Natural killer cell (primary cell): ENCODE measurements around the gene MSI2. TPM values are rescaled to one million over a fixed set of nuclear protein-coding genes. Genes with fewer than 3 reads are reported as not detected.

ENCODE experiments used
- ATAC-seq, 3 donors: fragments of 150-1000 bp in 2 of 3; fragments of 200-7000 bp in 1 of 3; cut with Tn5 transposase; 1 replicate in 1 of 3; 2 replicates in 2 of 3; pipeline ENCODE4 v1.10.0; 2021; ENCODE audit warnings: mild to moderate bottlenecking in 2 of 3, moderate library complexity in 2 of 3
- DNase-seq, 2 donors: peaks; one replicate each; pipeline versions ENCODE4 v3.0.0 to v3.0.0-alpha.2; 2013 to 2021; ENCODE audit warnings: mixed read lengths in 1 of 2
- H3K27ac ChIP-seq: one replicate; pipeline ENCODE4 v1.5.1; 2013; ENCODE audit warnings: mild to moderate bottlenecking, low read length
- H3K27me3 ChIP-seq: one replicate; pipeline ENCODE4 v1.6.1; 2013; ENCODE audit warnings: low read length; ENCODE audit not compliant: control insufficient read depth, insufficient read depth
- H3K36me3 ChIP-seq: one replicate; pipeline ENCODE4 v1.6.1; 2013; ENCODE audit warnings: low read length; ENCODE audit not compliant: control insufficient read depth, insufficient read depth
- H3K4me1 ChIP-seq: one replicate; pipeline ENCODE4 v1.6.1; 2013; ENCODE audit warnings: low read length; ENCODE audit not compliant: control insufficient read depth, insufficient read depth
- H3K4me3 ChIP-seq: one replicate; pipeline ENCODE4 v1.5.1; 2013; ENCODE audit warnings: low read length
- H3K9me3 ChIP-seq: one replicate; pipeline ENCODE4 v1.6.1; 2013; ENCODE audit warnings: low read length; ENCODE audit not compliant: control insufficient read depth, insufficient read depth
- H3K27ac Mint-ChIP-seq, 2 donors: one replicate each; pipeline ENCODE4 v1.8.0; 2022; ENCODE audit warnings: mild to moderate bottlenecking in 2 of 2, mixed read lengths in 2 of 2, moderate library complexity in 1 of 2
- H3K27me3 Mint-ChIP-seq, 2 donors: one replicate each; pipeline ENCODE4 v1.8.0; 2022; ENCODE audit warnings: low read depth in 2 of 2, mixed read lengths in 2 of 2
- H3K36me3 Mint-ChIP-seq: one replicate; pipeline ENCODE4 v1.8.0; 2022; ENCODE audit warnings: mixed read lengths
- H3K4me1 Mint-ChIP-seq, 2 donors: one replicate each; pipeline ENCODE4 v1.8.0; 2022; ENCODE audit warnings: mixed read lengths in 2 of 2
- H3K4me3 Mint-ChIP-seq: one replicate; pipeline ENCODE4 v1.8.0; 2022; ENCODE audit warnings: mild to moderate bottlenecking, moderate library complexity, mixed read lengths
- H3K9me3 Mint-ChIP-seq, 2 donors: one replicate each; pipeline ENCODE4 v1.8.0; 2022; ENCODE audit warnings: mixed read lengths in 2 of 2
- CTCF ChIP-seq: fragments of 200-600 bp; IDR thresholded peaks from one replicate; pipeline ENCODE4 v1.8.0; 2022; ENCODE audit warnings: antibody characterized with exemption
- WGBS: methylation state at CpG from one replicate; pipeline ENCODE4 v1.1.7; 2013; ENCODE audit warnings: missing lambda C conversion rate; ENCODE audit not compliant: insufficient coverage; 5-methylcytosine and 5-hydroxymethylcytosine counted together
- intact Hi-C: fragments of 100-400 bp; cut with micrococcal nuclease; formaldehyde crosslinking; loops from one replicate; pipeline ENCODE4 v1.14.2; 2022
- total RNA-seq, 4 donors: library from RNA; stranded (reverse); fragments of 120-200 nt in 1 of 4; gene quantifications; one replicate each; pipeline versions ENCODE4 v1.2.3 to v1.2.4, GENCODE V29; 2013 to 2022

MSI2 gene
- total RNA-seq, 3 donors from 2014 or later (not counting 1 experiment from before 2014, with no cell fraction given), result 95.5 to 145 (median 96.8) TPM

DNA sequence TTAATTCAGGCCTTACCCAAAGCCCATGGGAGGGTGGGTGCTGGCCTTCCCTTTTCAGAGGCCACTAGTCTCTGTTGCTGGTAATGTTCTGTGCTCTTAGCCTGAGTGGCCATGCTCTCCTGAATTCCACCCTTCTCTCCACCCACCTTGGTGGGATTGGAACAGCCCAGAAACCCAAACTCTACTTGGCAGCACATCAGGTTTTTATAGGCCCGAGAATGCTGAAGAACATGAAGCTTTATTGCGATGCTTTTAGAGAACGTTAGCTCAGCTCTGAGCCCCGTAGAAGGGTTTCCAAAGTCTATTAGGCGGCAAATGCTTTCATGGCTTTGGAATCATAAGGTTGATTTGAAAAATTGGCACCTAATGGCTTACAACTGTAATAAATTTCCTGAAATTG lies 209.3 kb downstream of the MSI2 start:
- 96% methylated on average over 5 of the region's 5 CpGs for WGBS
- Mint-ChIP-seq H3K36me3 (no peaks in the 10 kb centered on the region), H3K4me1 (peaks cover 16 to 32% of the 10 kb centered on the region in 2 donors), H3K4me3 (no peak overlapping the region), H3K9me3 (no peaks in the 10 kb centered on the region), H3K27ac (no peak overlapping the region), H3K27me3 (peaks cover 23 to 62% of the 10 kb centered on the region in 2 donors)
- H3K36me3 ChIP-seq, result no peaks in the 10 kb centered on the region
- intact Hi-C loops, result no loop called here
- ATAC-seq (no peak), DNase-seq (no peak)
- no peaks in the 10 kb centered on the region for H3K27me3 ChIP-seq
- no peak overlapping the region for H3K4me3 ChIP-seq
- H3K9me3 ChIP-seq, result no peaks in the 10 kb centered on the region
- peaks cover under 1% of the 10 kb centered on the region for H3K4me1 ChIP-seq
- H3K27ac ChIP-seq, result no peak overlapping the region
- no peak for TF ChIP-seq CTCF

DNA sequence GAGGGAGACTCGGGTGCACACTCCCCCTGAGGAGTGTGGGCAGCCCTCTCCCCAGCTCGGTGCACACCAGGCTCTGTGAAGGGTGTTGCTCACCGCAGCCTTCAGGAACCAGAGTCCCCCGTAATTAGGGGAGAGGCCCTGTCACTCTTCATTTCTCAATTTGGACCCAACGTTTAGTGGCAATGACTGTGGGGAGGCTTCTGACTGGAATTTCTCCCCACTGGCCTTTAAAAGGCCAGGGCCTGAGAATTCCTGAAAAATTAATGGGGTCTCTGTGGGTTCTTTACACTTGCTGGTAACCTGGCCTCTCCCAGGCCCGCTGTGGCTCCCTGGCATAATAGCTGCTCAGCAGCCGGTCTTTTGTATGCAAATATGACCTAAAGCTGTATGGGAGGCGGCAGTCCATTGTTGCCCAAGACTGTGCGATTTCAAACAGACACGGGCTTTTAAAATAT lies 209.7 kb downstream of the MSI2 start:
- Histone ChIP-seq H3K9me3 (no peaks in the 10 kb centered on the region), H3K27me3 (no peaks in the 10 kb centered on the region), H3K27ac (no peak overlapping the region), H3K36me3 (no peaks in the 10 kb centered on the region), H3K4me1 (no peaks in the 10 kb centered on the region), H3K4me3 (no peak overlapping the region)
- Mint-ChIP-seq H3K4me3 (no peak overlapping the region), H3K9me3 (no peaks in the 10 kb centered on the region), H3K4me1 (peaks cover 13 to 32% of the 10 kb centered on the region in 2 donors), H3K36me3 (no peaks in the 10 kb centered on the region), H3K27ac (no peak overlapping the region), H3K27me3 (peaks cover 20 to 58% of the 10 kb centered on the region in 2 donors)
- WGBS, result 81% methylated on average over 10 of the region's 10 CpGs
- intact Hi-C loops, result no loop called here
- ATAC-seq (no peak), DNase-seq (no peak)
- no peak for TF ChIP-seq CTCF

GRCh38 chr17:57466521-57466920 lies 210.2 kb downstream of the MSI2 start:
- Histone ChIP-seq H3K27ac (no peak overlapping the region), H3K4me3 (no peak overlapping the region), H3K4me1 (no peaks in the 10 kb centered on the region), H3K27me3 (no peaks in the 10 kb centered on the region), H3K36me3 (no peaks in the 10 kb centered on the region), H3K9me3 (no peaks in the 10 kb centered on the region)
- intact Hi-C loops, result no loop called here
- no peak for DNase-seq
- Mint-ChIP-seq H3K27me3 (peaks cover 20 to 53% of the 10 kb centered on the region in 2 donors), H3K9me3 (no peaks in the 10 kb centered on the region), H3K36me3 (no peaks in the 10 kb centered on the region), H3K4me1 (peaks cover 11 to 32% of the 10 kb centered on the region in 2 donors), H3K4me3 (no peak overlapping the region), H3K27ac (no peak overlapping the region)
- 100% methylated on average over 1 of the region's 1 CpG for WGBS
- no peak for TF ChIP-seq CTCF
- no peak for ATAC-seq

- peaks cover 4 to 25% of the 10 kb centered on the region in 2 donors for H3K4me1 Mint-ChIP-seq
- DNase-seq (no peak), ATAC-seq (no peak)
- Histone ChIP-seq H3K36me3 (no peaks in the 10 kb centered on the region), H3K4me3 (no peak overlapping the region), H3K27me3 (no peaks in the 10 kb centered on the region), H3K9me3 (no peaks in the 10 kb centered on the region), H3K4me1 (no peaks in the 10 kb centered on the region), H3K27ac (no peak overlapping the region)
- no peaks in the 10 kb centered on the region for H3K36me3 Mint-ChIP-seq
- no peak for TF ChIP-seq CTCF
- intact Hi-C loops, result no loop called here
- peaks cover 13 to 46% of the 10 kb centered on the region in 2 donors for H3K27me3 Mint-ChIP-seq
- 96% methylated on average over 4 of the region's 4 CpGs for WGBS
- H3K27ac Mint-ChIP-seq, result no peak overlapping the region
- no peak overlapping the region for H3K4me3 Mint-ChIP-seq
- no peaks in the 10 kb centered on the region for H3K9me3 Mint-ChIP-seq
Observed at GRCh38 chr17:57467226-57467625, 210.9 kb downstream of the MSI2 start.
